GM06990 (cell line): ENCODE results near the gene PTF1A.

Experiments
- DNase-seq: peaks from one replicate; pipeline ENCODE4 v3.0.0-alpha.2; 2011; ENCODE audit not compliant: insufficient read length; ENCODE audit errors: extremely low read depth
- H3K27me3 ChIP-seq: replicated peaks from 2 replicates; pipeline ENCODE4 v1.6.0; 2011; ENCODE audit warnings: low read length; ENCODE audit not compliant: control insufficient read depth, insufficient read depth
- H3K36me3 ChIP-seq: 2 replicates; pipeline ENCODE4 v1.5.1; 2011; ENCODE audit warnings: low read length; ENCODE audit not compliant: control insufficient read depth, insufficient read depth
- H3K4me3 ChIP-seq: replicated peaks from 2 replicates; pipeline ENCODE4 v1.5.1; 2011; ENCODE audit warnings: low read depth, mild to moderate bottlenecking, control low read depth, low read length
- CTCF ChIP-seq: IDR thresholded peaks from 2 replicates; pipeline ENCODE4 v1.5.1; 2011; ENCODE audit warnings: low read length, control low read depth, mild to moderate bottlenecking, inconsistent platforms; ENCODE audit not compliant: insufficient read depth, poor library complexity, severe bottlenecking

PTF1A gene

GRCh38 chr10:23196915-23197314, 4.8 kb downstream of the PTF1A start:
- no peak for TF ChIP-seq CTCF
- Histone ChIP-seq H3K4me3 (no peak overlapping the region), H3K36me3 (no peaks in the 10 kb centered on the region), H3K27me3 (peaks cover 3% of the 10 kb centered on the region)
- no peak for DNase-seq

- Histone ChIP-seq H3K4me3 (no peak overlapping the region), H3K36me3 (no peaks in the 10 kb centered on the region), H3K27me3 (peaks cover 3% of the 10 kb centered on the region)
- TF ChIP-seq CTCF, result no peak
- DNase-seq, result no peak
Observed at GRCh38 chr10:23197416-23197861, 5.3 kb downstream of the PTF1A start.

- no peaks in the 10 kb centered on the region for H3K36me3 ChIP-seq
- no peak for DNase-seq
- H3K27me3 ChIP-seq, result peaks cover 2% of the 10 kb centered on the region
- no peak for TF ChIP-seq CTCF
- H3K4me3 ChIP-seq, result no peak overlapping the region
Observed at GRCh38 chr10:23198610-23198939, 6.5 kb downstream of the PTF1A start.

- Histone ChIP-seq H3K27me3 (peaks cover 2% of the 10 kb centered on the region), H3K4me3 (no peak overlapping the region), H3K36me3 (no peaks in the 10 kb centered on the region)
- no peak for TF ChIP-seq CTCF
- peak; percentile 29 for DNase-seq
Observed at GRCh38 chr10:23198940-23199767, 7.0 kb downstream of the PTF1A start.

- H3K27me3 ChIP-seq, result peaks cover 2% of the 10 kb centered on the region
Observed at GRCh38 chr10:23199768-23200511, 7.8 kb downstream of the PTF1A start.

More at GRCh38 chr10:23199768-23200511, 7.8 kb downstream of the PTF1A start:
- no peaks in the 10 kb centered on the region for H3K36me3 ChIP-seq
- DNase-seq, result no peak
- no peak overlapping the region for H3K4me3 ChIP-seq
- TF ChIP-seq CTCF, result no peak
